Tibial nerve (tissue), 4 donors: ENCODE measurements around the gene MED14. TPM values are rescaled to one million over a fixed set of nuclear protein-coding genes. Genes with fewer than 3 reads are reported as not detected.

Source experiments
- DNase-seq, 2 donors: peaks; one replicate each; pipeline ENCODE4 v3.0.0-alpha.2; 2019; ENCODE audit warnings: low spot score in 2 of 2
- H3K27ac ChIP-seq, 4 donors: fragments of 200-600 bp; sonication (generic) in 3 of 4; one replicate each; pipeline ENCODE4 v1.5.1; 2017 to 2019; ENCODE audit warnings: mild to moderate bottlenecking in 1 of 4
- H3K27me3 ChIP-seq, 2 donors: fragments of 200-600 bp; sonication (generic) in 1 of 2; one replicate each; pipeline versions ENCODE4 v1.5.1 to v1.6.0; 2017 to 2019
- H3K36me3 ChIP-seq, 3 donors: fragments of 200-600 bp; sonication (generic); one replicate each; pipeline ENCODE4 v1.5.1; 2018 to 2019
- H3K4me1 ChIP-seq, 4 donors: fragments of 200-600 bp; sonication (generic) in 3 of 4; one replicate each; pipeline ENCODE4 v1.5.1; 2017 to 2019
- H3K4me3 ChIP-seq, 4 donors: fragments of 200-600 bp; sonication (generic) in 3 of 4; one replicate each; pipeline ENCODE4 v1.5.1; 2017 to 2019; ENCODE audit warnings: mild to moderate bottlenecking in 1 of 4, moderate library complexity in 1 of 4
- H3K9me3 ChIP-seq, 4 donors: fragments of 200-600 bp; sonication (generic) in 3 of 4; one replicate each; pipeline ENCODE4 v1.5.1; 2017 to 2019
- CTCF ChIP-seq, 5 experiments: fragments of 200-600 bp in 3 of 5; fragments of 450-650 bp in 2 of 5; sonication (generic) in 3 of 5; IDR thresholded peaks; one replicate each; pipeline ENCODE4 v1.5.1; 2016 to 2019; ENCODE audit warnings: antibody characterized with exemption in 5 of 5, mild to moderate bottlenecking in 3 of 5, moderate library complexity in 2 of 5
- EP300 ChIP-seq, 2 donors: sonication (generic); formaldehyde crosslinking; IDR thresholded peaks; one replicate each; pipeline ENCODE4 v1.6.1; 2017; ENCODE audit warnings: antibody characterized with exemption in 2 of 2, mild to moderate bottlenecking in 1 of 2
- POLR2A ChIP-seq, 2 donors: fragments of 450-650 bp; IDR thresholded peaks; one replicate each; pipeline ENCODE4 v1.6.1; 2017; ENCODE audit warnings: antibody characterized with exemption in 2 of 2, mild to moderate bottlenecking in 2 of 2, moderate library complexity in 2 of 2
- WGBS, 2 donors: methylation state at CpG; one replicate each; pipeline ENCODE4 v1.1.5; 2018; 5-methylcytosine and 5-hydroxymethylcytosine counted together
- total RNA-seq, 4 donors: library from RNA; depleted of rRNA; stranded (reverse); fragments of >200 nt; gene quantifications; one replicate each; pipeline ENCODE4 v1.1.0, GENCODE V29; 2016

The MED14 gene
- total RNA-seq, 4 donors from 2014 or later, result 32.7 to 58.2 (median 40.8) TPM

GRCh38 chrX:40709395-40709794 is 25.9 kb downstream of the MED14 start:
- no peak for DNase-seq
- no peaks in the 10 kb centered on the region for H3K4me1 ChIP-seq
- WGBS, 2 donors, result 87 to 100% methylated on average over 1 of the region's 1 CpG
- H3K27ac ChIP-seq, result no peak overlapping the region
- TF ChIP-seq CTCF (IDR thresholded peaks at IDR 0.05), result no peak
- TF ChIP-seq POLR2A (IDR thresholded peaks at IDR 0.05), result no peak
- TF ChIP-seq EP300 (IDR thresholded peaks at IDR 0.05), result no peak
- H3K4me3 ChIP-seq, result no peak overlapping the region
- H3K36me3 ChIP-seq, result peaks cover 0 to 27% (median 0%) of the 10 kb centered on the region in 3 donors
- H3K9me3 ChIP-seq, result no peaks in the 10 kb centered on the region
- peaks cover 0 to 11% of the 10 kb centered on the region in 2 donors for H3K27me3 ChIP-seq

DNA sequence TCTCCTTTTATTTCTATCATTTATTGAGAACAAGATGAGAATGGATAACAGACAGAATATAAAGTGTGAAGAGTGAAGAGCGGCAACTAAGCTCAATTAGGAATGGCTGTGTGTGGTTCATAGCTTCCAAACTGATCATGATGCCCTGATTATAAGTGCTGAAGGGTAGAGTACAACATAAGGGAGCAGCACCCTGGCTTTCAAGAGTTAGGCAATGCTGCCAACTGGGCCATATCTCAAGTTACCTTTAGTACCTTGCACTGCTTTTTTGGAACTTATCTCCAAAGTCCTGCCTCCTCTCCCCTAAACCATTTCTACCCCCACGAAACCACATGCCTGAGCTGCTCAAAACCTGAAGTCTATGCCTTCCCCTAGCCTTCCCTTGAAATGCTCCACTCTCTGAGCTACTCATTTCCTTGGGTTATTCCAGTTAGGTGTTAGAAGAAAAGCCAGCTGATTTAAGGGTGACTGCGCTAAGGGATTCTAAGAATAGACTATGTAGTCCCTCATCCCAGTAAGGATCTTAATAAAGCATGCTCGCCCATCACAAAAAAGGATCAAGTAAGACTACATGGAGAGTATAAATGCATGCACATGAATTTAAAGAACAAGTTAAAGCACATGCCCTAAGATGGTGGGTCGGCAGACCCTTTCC is 29.6 kb downstream of the MED14 start:
- Histone ChIP-seq H3K36me3 (peaks cover 0 to 5% (median 0%) of the 10 kb centered on the region in 3 donors), H3K27ac (no peak overlapping the region), H3K4me3 (no peak overlapping the region), H3K9me3 (no peaks in the 10 kb centered on the region), H3K4me1 (no peaks in the 10 kb centered on the region), H3K27me3 (peaks cover 0 to 4% of the 10 kb centered on the region in 2 donors)
- no peak for TF ChIP-seq CTCF (IDR thresholded peaks at IDR 0.05)
- no peak for TF ChIP-seq EP300 (IDR thresholded peaks at IDR 0.05)
- TF ChIP-seq POLR2A (IDR thresholded peaks at IDR 0.05), result no peak
- WGBS, 2 donors, result 88 to 95% methylated on average over 4 to 5 of the region's 5 CpGs
- DNase-seq, result no peak

GRCh38 chrX:40700640-40701342 is 34.6 kb downstream of the MED14 start:
- H3K4me3 ChIP-seq, result no peak overlapping the region
- H3K27me3 ChIP-seq, result peaks cover 0 to 4% of the 10 kb centered on the region in 2 donors
- TF ChIP-seq CTCF (IDR thresholded peaks at IDR 0.05), result no peak
- no peak for TF ChIP-seq POLR2A (IDR thresholded peaks at IDR 0.05)
- TF ChIP-seq EP300 (IDR thresholded peaks at IDR 0.05), result no peak
- no peaks in the 10 kb centered on the region for H3K4me1 ChIP-seq
- H3K9me3 ChIP-seq, result no peaks in the 10 kb centered on the region
- no peak overlapping the region for H3K27ac ChIP-seq
- no peak for DNase-seq
- 59 to 64% methylated on average over 4 of the region's 4 CpGs for WGBS, 2 donors
- peaks cover 0 to 6% (median 0%) of the 10 kb centered on the region in 3 donors for H3K36me3 ChIP-seq

- Histone ChIP-seq H3K36me3 (peaks cover 0 to 6% (median 0%) of the 10 kb centered on the region in 3 donors), H3K27me3 (peaks cover 0 to 4% of the 10 kb centered on the region in 2 donors), H3K4me1 (no peaks in the 10 kb centered on the region), H3K9me3 (no peaks in the 10 kb centered on the region), H3K4me3 (no peak overlapping the region), H3K27ac (no peak overlapping the region)
- 39 to 59% methylated on average over 1 of the region's 1 CpG for WGBS, 2 donors
- DNase-seq, result no peak
- TF ChIP-seq POLR2A (IDR thresholded peaks at IDR 0.05) (no peak), CTCF (IDR thresholded peaks at IDR 0.05) (no peak), EP300 (IDR thresholded peaks at IDR 0.05) (no peak)
Measured at GRCh38 chrX:40698851-40699250, 36.5 kb downstream of the MED14 start.

- H3K9me3 ChIP-seq, result no peaks in the 10 kb centered on the region
- no peak overlapping the region for H3K4me3 ChIP-seq
- H3K4me1 ChIP-seq, result no peaks in the 10 kb centered on the region
- TF ChIP-seq CTCF (IDR thresholded peaks at IDR 0.05), result no peak
- no peak for DNase-seq
- peaks cover 0 to 13% (median 0%) of the 10 kb centered on the region in 3 donors for H3K36me3 ChIP-seq
- WGBS, 2 donors, result 57 to 62% methylated on average over 1 of the region's 1 CpG
- no peak overlapping the region for H3K27ac ChIP-seq
- H3K27me3 ChIP-seq, result no peaks in the 10 kb centered on the region
Measured at GRCh38 chrX:40694802-40695201, 40.5 kb downstream of the MED14 start.
